GM23338 (cell line): ENCODE data around the gene FAM209A.

Experiments
- NANOG ChIP-seq: IDR thresholded peaks from 2 replicates; pipeline ENCODE4 v1.6.1; 2016; ENCODE audit warnings: antibody characterized with exemption, borderline replicate concordance
- POLR2AphosphoS5 ChIP-seq: IDR thresholded peaks from 2 replicates; pipeline ENCODE4 v1.6.1; 2016; ENCODE audit warnings: antibody characterized with exemption, low read depth
- TF ChIP-seq, protein P1 (sequence below), 2 experiments: fragments of 200-600 bp in 1 of 2; sonication (generic) in 1 of 2; conservative IDR thresholded peaks; 2 replicates each; pipeline versions ENCODE4 v1.5.1 to v1.6.1; 2016 to 2017; ENCODE audit warnings: antibody characterized with exemption in 2 of 2, low read depth in 2 of 2, mild to moderate bottlenecking in 2 of 2, moderate library complexity in 1 of 2

DNA sequence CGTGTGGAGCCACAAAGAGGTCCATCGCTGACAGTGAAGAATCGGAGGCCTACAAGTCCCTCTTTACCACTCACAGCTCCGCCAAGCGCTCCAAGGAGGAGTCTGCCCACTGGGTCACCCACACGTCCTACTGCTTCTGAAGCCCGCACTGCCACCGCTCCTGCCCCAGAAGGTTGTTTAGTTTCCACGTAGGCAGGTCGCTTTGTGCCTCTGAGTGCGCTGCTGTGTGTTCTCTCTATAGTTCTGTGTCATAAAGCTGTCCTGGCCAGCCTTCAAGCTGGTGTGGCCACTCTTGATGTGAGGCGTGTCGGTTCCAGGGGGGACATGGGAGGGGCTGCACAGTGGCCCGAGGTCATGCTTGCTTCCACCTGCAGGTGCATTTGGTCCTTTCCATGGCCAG lies 6.4 kb upstream of the FAM209A start:
- TF ChIP-seq, protein P1, sequence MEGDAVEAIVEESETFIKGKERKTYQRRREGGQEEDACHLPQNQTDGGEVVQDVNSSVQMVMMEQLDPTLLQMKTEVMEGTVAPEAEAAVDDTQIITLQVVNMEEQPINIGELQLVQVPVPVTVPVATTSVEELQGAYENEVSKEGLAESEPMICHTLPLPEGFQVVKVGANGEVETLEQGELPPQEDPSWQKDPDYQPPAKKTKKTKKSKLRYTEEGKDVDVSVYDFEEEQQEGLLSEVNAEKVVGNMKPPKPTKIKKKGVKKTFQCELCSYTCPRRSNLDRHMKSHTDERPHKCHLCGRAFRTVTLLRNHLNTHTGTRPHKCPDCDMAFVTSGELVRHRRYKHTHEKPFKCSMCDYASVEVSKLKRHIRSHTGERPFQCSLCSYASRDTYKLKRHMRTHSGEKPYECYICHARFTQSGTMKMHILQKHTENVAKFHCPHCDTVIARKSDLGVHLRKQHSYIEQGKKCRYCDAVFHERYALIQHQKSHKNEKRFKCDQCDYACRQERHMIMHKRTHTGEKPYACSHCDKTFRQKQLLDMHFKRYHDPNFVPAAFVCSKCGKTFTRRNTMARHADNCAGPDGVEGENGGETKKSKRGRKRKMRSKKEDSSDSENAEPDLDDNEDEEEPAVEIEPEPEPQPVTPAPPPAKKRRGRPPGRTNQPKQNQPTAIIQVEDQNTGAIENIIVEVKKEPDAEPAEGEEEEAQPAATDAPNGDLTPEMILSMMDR (conservative IDR thresholded peaks at IDR 0.05; ENCODE audit: low read depth in 2 of 2): no peak
- TF ChIP-seq NANOG (no peak), POLR2AphosphoS5 (no peak)
